Mesenchymal stem cell (in vitro differentiated cells and primary cell): ENCODE measurements around the gene ZFP36L1.
A peak's percentile ranks its signal among the peaks of the same experiment; 100 is the strongest.

Experiments
- DNase-seq: peaks from one replicate; pipeline ENCODE4 v3.0.0-alpha.2; 2013
- H2AFZ ChIP-seq: one replicate; pipeline ENCODE4 v1.6.1; 2013; ENCODE audit warnings: low read depth, mild to moderate bottlenecking, control low read depth, inconsistent platforms, low read length, moderate library complexity
- H2AK5ac ChIP-seq: 2 replicates; pipeline ENCODE4 v1.6.1; 2013; ENCODE audit warnings: low read length, moderate library complexity, mild to moderate bottlenecking, inconsistent platforms; ENCODE audit not compliant: severe bottlenecking
- H2BK120ac ChIP-seq: one replicate; pipeline ENCODE4 v1.6.1; 2013; ENCODE audit warnings: low read depth, mild to moderate bottlenecking, inconsistent platforms, low read length, moderate library complexity
- H2BK12ac ChIP-seq, 2 experiments: one replicate each; pipeline ENCODE4 v1.6.1; 2013; ENCODE audit warnings: inconsistent platforms in 2 of 2, low read length in 2 of 2, mild to moderate bottlenecking in 2 of 2, moderate library complexity in 2 of 2, control low read depth in 1 of 2
- H2BK15ac ChIP-seq: one replicate; pipeline ENCODE4 v1.6.1; 2013; ENCODE audit warnings: mild to moderate bottlenecking, low read depth, inconsistent platforms; ENCODE audit not compliant: poor library complexity, severe bottlenecking
- H2BK5ac ChIP-seq: 2 replicates; pipeline ENCODE4 v1.6.1; 2013; ENCODE audit warnings: low read depth, mild to moderate bottlenecking, low read length, control low read depth, inconsistent platforms; ENCODE audit not compliant: poor library complexity, severe bottlenecking
- H3K14ac ChIP-seq, 2 experiments: one replicate each; pipeline ENCODE4 v1.6.1; 2013; ENCODE audit warnings: inconsistent platforms in 2 of 2, low read length in 2 of 2, control low read depth in 1 of 2, mild to moderate bottlenecking in 1 of 2, moderate library complexity in 1 of 2
- H3K18ac ChIP-seq, 2 experiments: one replicate each; pipeline ENCODE4 v1.6.1; 2013; ENCODE audit warnings: inconsistent platforms in 2 of 2, low read length in 2 of 2, control low read depth in 1 of 2, low read depth in 1 of 2, mild to moderate bottlenecking in 1 of 2
- H3K23ac ChIP-seq, 2 experiments: one replicate each; pipeline ENCODE4 v1.6.1; 2013; ENCODE audit warnings: inconsistent platforms in 2 of 2, low read length in 2 of 2, mild to moderate bottlenecking in 2 of 2, moderate library complexity in 2 of 2, control low read depth in 1 of 2
- H3K27ac ChIP-seq: 2 replicates; pipeline ENCODE4 v1.5.1; 2013; ENCODE audit warnings: mild to moderate bottlenecking, moderate library complexity, low read length, control low read depth, inconsistent platforms; ENCODE audit not compliant: poor library complexity, severe bottlenecking
- H3K27me3 ChIP-seq, 2 experiments: 2 replicates each; pipeline versions ENCODE4 v1.6.1 to v1.7.0; 2013; ENCODE audit warnings: low read length in 2 of 2, mild to moderate bottlenecking in 2 of 2, moderate library complexity in 2 of 2, control low read depth in 1 of 2, inconsistent platforms in 1 of 2; ENCODE audit not compliant: control insufficient read depth in 1 of 2, insufficient read depth in 1 of 2
- H3K36me3 ChIP-seq, 2 experiments: 2 replicates each; pipeline versions ENCODE4 v1.6.1 to v1.7.0; 2013; ENCODE audit warnings: low read length in 2 of 2, control low read depth in 1 of 2, inconsistent platforms in 1 of 2, low read depth in 1 of 2, mild to moderate bottlenecking in 1 of 2; ENCODE audit not compliant: insufficient read depth in 2 of 2, control insufficient read depth in 1 of 2
- H3K4ac ChIP-seq, 2 experiments: one replicate each; pipeline ENCODE4 v1.6.1; 2013; ENCODE audit warnings: inconsistent platforms in 2 of 2, low read length in 2 of 2, mild to moderate bottlenecking in 2 of 2, moderate library complexity in 2 of 2, control low read depth in 1 of 2, low read depth in 1 of 2
- H3K4me1 ChIP-seq: 2 replicates; pipeline ENCODE4 v1.6.1; 2013; ENCODE audit warnings: low read depth, low read length, control low read depth; ENCODE audit not compliant: control insufficient read depth, insufficient read depth
- H3K4me2 ChIP-seq: 2 replicates; pipeline ENCODE4 v1.6.1; 2013; ENCODE audit warnings: low read length, mild to moderate bottlenecking, inconsistent platforms; ENCODE audit not compliant: poor library complexity, severe bottlenecking
- H3K4me3 ChIP-seq, 2 experiments: 2 replicates each; pipeline versions ENCODE4 v1.5.1 to v1.7.0; 2013; ENCODE audit warnings: low read length in 2 of 2, mild to moderate bottlenecking in 2 of 2, control low read depth in 1 of 2, low read depth in 1 of 2; ENCODE audit not compliant: insufficient read depth in 1 of 2
- H3K79me1 ChIP-seq: replicated peaks from 2 replicates; pipeline ENCODE4 v1.6.1; 2013; ENCODE audit warnings: mild to moderate bottlenecking, control low read depth, low read length, inconsistent platforms; ENCODE audit not compliant: poor library complexity, severe bottlenecking
- H3K9ac ChIP-seq: 2 replicates; pipeline ENCODE4 v1.7.0; 2013; ENCODE audit warnings: mild to moderate bottlenecking, low read length, moderate library complexity
- H3K9me3 ChIP-seq: 2 replicates; pipeline ENCODE4 v1.7.0; 2013; ENCODE audit warnings: mild to moderate bottlenecking, low read length; ENCODE audit not compliant: control insufficient read depth
- H4K8ac ChIP-seq: one replicate; pipeline ENCODE4 v1.6.1; 2013; ENCODE audit warnings: inconsistent platforms, mild to moderate bottlenecking, low read length, moderate library complexity
- H4K91ac ChIP-seq: one replicate; pipeline ENCODE4 v1.6.1; 2013; ENCODE audit warnings: mild to moderate bottlenecking, low read length, inconsistent platforms
- WGBS: methylation state at CpG from one replicate; pipeline ENCODE4 v1.1.7; 2013; ENCODE audit warnings: mixed read lengths; 5-methylcytosine and 5-hydroxymethylcytosine counted together

Gene ZFP36L1

DNA sequence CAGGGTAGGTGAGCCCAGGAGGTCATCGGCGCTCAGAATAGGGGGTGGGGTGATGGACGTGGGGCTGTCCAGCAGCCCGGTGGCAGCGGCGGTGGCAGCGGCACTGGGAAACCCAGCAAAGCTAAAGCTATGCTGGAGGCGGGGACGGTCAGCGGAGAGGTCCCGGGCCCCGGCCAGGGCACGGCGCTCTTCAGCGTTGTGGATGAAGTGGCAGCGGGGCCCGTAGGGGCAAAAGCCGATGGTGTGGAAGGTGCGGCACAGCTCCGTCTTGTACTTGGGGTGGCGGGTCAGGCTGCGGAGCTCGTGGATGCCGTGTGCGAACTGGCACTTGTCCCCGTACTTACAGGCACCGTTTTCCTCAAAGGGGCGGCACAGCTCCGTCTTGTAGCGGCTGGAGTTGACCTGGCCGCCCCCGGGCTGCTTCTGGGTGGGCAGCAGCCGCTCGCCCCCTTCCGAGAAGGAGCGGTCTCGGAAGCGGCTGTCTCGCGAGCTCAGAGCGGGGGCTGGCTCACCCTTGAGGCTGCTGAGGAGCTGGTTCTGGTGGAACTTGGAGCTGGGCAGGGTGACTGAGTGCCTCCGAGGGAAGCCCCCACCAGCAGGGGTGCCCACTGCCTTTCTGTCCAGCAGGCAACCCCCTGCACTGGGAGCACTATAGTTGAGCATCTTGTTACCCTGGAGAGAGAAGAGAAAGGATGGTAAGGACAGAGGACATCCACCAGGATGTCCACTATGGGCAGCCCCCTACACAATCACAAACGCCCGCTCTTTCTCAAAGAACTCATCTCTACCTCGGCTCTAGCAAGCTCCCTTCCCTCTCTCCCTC, 2.8 kb downstream of the ZFP36L1 start:
- Histone ChIP-seq H3K14ac (peak overlapping the region in 1 of 2 experiments; percentile 96), H3K36me3 (peaks cover 37 to 53% of the 10 kb centered on the region in 2 experiments), H3K4ac (peak overlapping the region; percentile 62 to 77), H2BK5ac (no peak overlapping the region), H2AK5ac (no peak overlapping the region), H3K9ac (peak overlapping the region; percentile 100), H2AFZ (no peak overlapping the region), H3K18ac (peak overlapping the region; percentile 78 to 95), H2BK12ac (peak overlapping the region; percentile 59 to 61), H3K4me3 (peak overlapping the region; percentile 70 to 99), H4K91ac (peak overlapping the region; percentile 66), H3K4me1 (peaks cover 31% of the 10 kb centered on the region), H4K8ac (peak overlapping the region; percentile 57), H2BK15ac (peak overlapping the region; percentile 12), H3K23ac (peak overlapping the region in 1 of 2 experiments; percentile 91), H3K79me1 (no peaks in the 10 kb centered on the region), H3K4me2 (peak overlapping the region; percentile 79), H3K27me3 (no peaks in the 10 kb centered on the region), H2BK120ac (peak overlapping the region; percentile 21), H3K27ac (peak overlapping the region; percentile 97), H3K9me3 (no peaks in the 10 kb centered on the region)
- peak; percentile 49 for DNase-seq
- WGBS = 44% methylated on average over 40 of the region's 45 CpGs

DNA sequence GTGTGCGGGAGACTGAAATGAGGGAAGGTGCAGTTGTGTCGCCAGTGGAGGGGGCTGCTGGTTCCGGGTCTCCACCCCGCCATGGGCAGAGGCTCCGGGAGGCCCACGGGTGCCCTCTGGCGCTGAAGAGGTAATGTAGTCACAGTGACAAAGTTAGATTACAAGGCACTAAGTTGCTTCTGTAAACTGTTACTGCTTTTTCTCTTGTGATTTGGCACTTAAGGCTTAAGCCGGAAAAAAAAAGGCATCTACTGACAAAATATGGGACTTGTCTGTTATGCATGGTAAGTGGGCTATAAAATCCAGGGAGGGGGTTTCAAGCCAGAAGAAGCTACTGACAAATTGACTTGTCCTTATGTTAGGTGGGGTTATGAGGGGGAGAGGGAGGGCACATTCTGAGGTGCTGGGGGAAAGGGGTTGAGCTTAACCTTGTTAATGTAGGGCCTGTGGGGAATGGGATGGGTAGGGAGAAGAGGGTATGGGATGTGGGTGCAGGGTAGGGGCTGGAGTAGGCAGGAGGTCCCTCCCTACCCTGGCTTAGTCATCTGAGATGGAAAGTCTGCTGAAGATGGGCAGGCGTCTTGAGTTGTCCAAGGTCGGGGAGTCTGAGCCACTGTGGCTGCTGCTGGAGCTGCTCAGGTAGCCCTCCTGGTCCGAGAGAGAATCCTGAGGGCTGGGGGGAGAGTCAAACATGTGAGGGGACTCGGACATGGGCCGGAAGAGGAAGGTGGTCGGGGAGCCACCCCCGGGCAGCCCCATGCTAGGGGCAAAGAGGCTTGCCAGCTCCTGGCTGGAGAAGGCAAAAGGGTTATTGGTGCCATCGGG, 3.7 kb downstream of the ZFP36L1 start:
- Histone ChIP-seq H3K9me3 (no peaks in the 10 kb centered on the region), H3K4ac (peak overlapping the region; percentile 32 to 77), H3K4me1 (peaks cover 35% of the 10 kb centered on the region), H4K8ac (peak overlapping the region; percentile 57), H2AK5ac (no peak overlapping the region), H3K36me3 (peaks cover 37 to 53% of the 10 kb centered on the region in 2 experiments), H2BK5ac (peak overlapping the region; percentile 61), H3K14ac (peak overlapping the region in 1 of 2 experiments; percentile 96), H3K9ac (peak overlapping the region; percentile 100), H2BK12ac (peak overlapping the region; percentile 45 to 61), H4K91ac (peak overlapping the region; percentile 66), H3K18ac (peak overlapping the region; percentile 75 to 95), H2BK15ac (peak overlapping the region; percentile 12), H3K79me1 (no peaks in the 10 kb centered on the region), H3K4me3 (peak overlapping the region; percentile 70 to 99), H3K4me2 (peak overlapping the region; percentile 79), H3K27me3 (no peaks in the 10 kb centered on the region), H3K23ac (peak overlapping the region in 1 of 2 experiments; percentile 23), H3K27ac (peak overlapping the region; percentile 97), H2BK120ac (peak overlapping the region; percentile 21), H2AFZ (no peak overlapping the region)
- DNase-seq = peak; percentile 75
- WGBS = 35% methylated on average over 16 of the region's 16 CpGs

DNA sequence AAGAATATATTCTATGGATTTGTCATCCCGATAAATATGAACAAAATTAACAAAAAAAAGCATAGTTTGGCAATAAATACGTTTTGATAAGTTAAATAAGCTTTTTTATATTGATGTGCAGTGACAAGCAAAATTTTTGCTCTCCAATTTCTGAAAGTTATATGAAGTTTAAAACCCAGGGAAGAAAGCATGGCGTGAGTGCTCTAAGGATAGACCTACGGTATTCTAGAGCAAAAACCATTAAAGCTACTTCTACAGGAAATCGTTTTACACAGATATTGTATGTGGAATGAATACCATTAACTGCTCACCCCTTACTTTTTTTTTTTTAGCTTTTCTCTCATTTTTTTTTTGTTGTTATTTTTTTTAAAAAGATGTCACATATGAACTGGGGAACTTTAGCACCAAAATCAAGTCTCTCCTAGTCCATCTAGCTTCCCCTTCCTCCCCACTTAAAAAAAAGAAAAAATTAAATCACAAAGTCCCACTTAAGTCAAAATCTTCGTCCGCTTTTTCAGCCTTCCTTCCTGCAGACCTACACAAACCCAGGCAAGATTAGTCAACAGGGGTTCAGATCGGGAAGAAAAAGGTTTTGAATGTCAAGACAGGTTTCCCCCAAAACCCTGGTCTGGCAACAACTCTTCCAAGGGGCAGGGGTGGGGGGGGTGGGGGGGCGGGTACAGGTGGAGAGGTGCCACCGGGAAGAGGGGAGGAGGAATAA, 4.4 kb downstream of the ZFP36L1 start:
- Histone ChIP-seq H4K91ac (no peak overlapping the region), H3K14ac (no peak overlapping the region), H2AK5ac (no peak overlapping the region), H2BK120ac (no peak overlapping the region), H3K23ac (no peak overlapping the region), H2BK12ac (no peak overlapping the region), H3K4me3 (peak overlapping the region in 1 of 2 experiments; percentile 99), H3K4me1 (peaks cover 36% of the 10 kb centered on the region), H2BK5ac (no peak overlapping the region), H3K9ac (peak overlapping the region; percentile 100), H3K27ac (peak overlapping the region; percentile 97), H3K4me2 (peak overlapping the region; percentile 65), H2BK15ac (no peak overlapping the region), H2AFZ (no peak overlapping the region), H3K36me3 (peaks cover 37 to 53% of the 10 kb centered on the region in 2 experiments), H3K79me1 (no peaks in the 10 kb centered on the region), H3K27me3 (no peaks in the 10 kb centered on the region), H4K8ac (no peak overlapping the region), H3K9me3 (no peaks in the 10 kb centered on the region), H3K4ac (no peak overlapping the region), H3K18ac (no peak overlapping the region)
- DNase-seq = peak; percentile 35
- WGBS = 69% methylated on average over 7 of the region's 10 CpGs
